A549 (cell line): Measurements from ENCODE around the gene RPL11. TPM values are rescaled to one million over a fixed set of nuclear protein-coding genes. Genes with fewer than 3 reads are reported as not detected.

Experiments
- ATAC-seq, 2 experiments: fragments of 200-7000 bp in 1 of 2; fragments of >200 bp in 1 of 2; cut with Nextera tagmentation in 1 of 2; cut with Tn5 transposase in 1 of 2; 3 replicates each; pipeline versions ENCODE4 v1.8.0 to v1.9.1; 2018 to 2020; ENCODE audit warnings: mild to moderate bottlenecking in 1 of 2, moderate library complexity in 1 of 2
- CTCF ChIA-PET: fragments of 300-600 bp; sonication (Branson Sonifier 250); formaldehyde crosslinking; extraction: SDS; loops from one replicate; lab custom pipeline; 2021; ENCODE audit warnings: antibody characterized with exemption, inconsistent platforms; lab: Yijun Ruan, JAX
- POLR2A ChIA-PET: fragments of 350-600 bp; formaldehyde crosslinking; extraction: SDS; loops from one replicate; lab custom pipeline; 2021; ENCODE audit warnings: antibody characterized with exemption, inconsistent platforms; lab: Yijun Ruan, JAX
- DNase-seq, 2 experiments: peaks; one replicate each; pipeline versions ENCODE4 v3.0.0 to v3.0.0-alpha.2; 2011 to 2016; ENCODE audit warnings: low read depth in 1 of 2, low spot score in 1 of 2
- FAIRE-seq: peaks from 2 replicates; lab custom pipeline; 2011; peaks lifted over from hg19 to GRCh38; lab: Jason Lieb, UNC
- H3K27ac ChIP-seq, 2 experiments: fragments of >200 bp; sonication (Bioruptor Twin); formaldehyde crosslinking; 3 replicates each; pipeline ENCODE4 v1.5.1; 2016 to 2017
- H3K4me1 ChIP-seq: fragments of >200 bp; sonication (Bioruptor Twin); formaldehyde crosslinking; 3 replicates; pipeline ENCODE4 v1.6.1; 2016
- H3K4me2 ChIP-seq: fragments of >200 bp; sonication (Bioruptor Twin); formaldehyde crosslinking; 3 replicates; pipeline ENCODE4 v1.6.1; 2016
- H3K4me3 ChIP-seq: fragments of >200 bp; sonication (Bioruptor Twin); formaldehyde crosslinking; 3 replicates; pipeline ENCODE4 v1.5.1; 2016
- H3K9me3 ChIP-seq: fragments of >200 bp; sonication (Bioruptor Twin); formaldehyde crosslinking; 3 replicates; pipeline ENCODE4 v1.6.1; 2016
- BHLHE40 ChIP-seq: IDR thresholded peaks from 2 replicates; pipeline ENCODE4 v1.6.1; 2012; ENCODE audit warnings: low read depth, low read length, inconsistent platforms
- CBX8 ChIP-seq: fragments of 200-600 bp; sonication (generic); IDR thresholded peaks from 2 replicates; pipeline ENCODE4 v1.6.1; 2016
- CHD4 ChIP-seq: fragments of 200-600 bp; sonication (generic); IDR thresholded peaks from 2 replicates; pipeline ENCODE4 v1.6.1; 2016; ENCODE audit warnings: antibody characterized with exemption, mild to moderate bottlenecking, borderline replicate concordance
- FOSB ChIP-seq: fragments of 250-450 bp; sonication (Bioruptor Pico); IDR thresholded peaks from 2 replicates; pipeline ENCODE4 v1.5.0; 2020; ENCODE audit warnings: mild to moderate bottlenecking, moderate library complexity
- FOXS1 ChIP-seq: fragments of 250-450 bp; sonication (Bioruptor Pico); IDR thresholded peaks from 2 replicates; pipeline ENCODE4 v1.5.0; 2020; ENCODE audit warnings: mild to moderate bottlenecking, moderate library complexity
- HDAC2 ChIP-seq: fragments of 200-600 bp; sonication (generic); IDR thresholded peaks from 2 replicates; pipeline ENCODE4 v1.6.1; 2016
- HOXB13 ChIP-seq: fragments of 250-450 bp; sonication (Bioruptor Pico); IDR thresholded peaks from 2 replicates; pipeline ENCODE4 v1.5.0; 2020; ENCODE audit warnings: low read depth, mild to moderate bottlenecking, moderate library complexity
- KDM1A ChIP-seq: fragments of 200-600 bp; sonication (generic); IDR thresholded peaks from 2 replicates; pipeline ENCODE4 v1.6.1; 2016; ENCODE audit warnings: low read depth, mild to moderate bottlenecking
- KDM5A ChIP-seq: fragments of 200-600 bp; sonication (generic); IDR thresholded peaks from 2 replicates; pipeline ENCODE4 v1.6.1; 2016; ENCODE audit warnings: antibody characterized with exemption, mild to moderate bottlenecking
- MAZ ChIP-seq: fragments of 150-350 bp; IDR thresholded peaks from 2 replicates; pipeline ENCODE4 v1.6.1; 2014; ENCODE audit warnings: antibody characterized with exemption, low read depth, low read length, borderline replicate concordance
- NPAS2 ChIP-seq: fragments of 250-450 bp; sonication (Bioruptor Pico); IDR thresholded peaks from 2 replicates; pipeline ENCODE4 v1.8.0; 2022; ENCODE audit warnings: mild to moderate bottlenecking, moderate library complexity, borderline replicate concordance
- PHF8 ChIP-seq: fragments of 200-600 bp; sonication (generic); IDR thresholded peaks from 2 replicates; pipeline ENCODE4 v1.6.1; 2016; ENCODE audit warnings: low read depth, mild to moderate bottlenecking, antibody characterized with exemption, moderate library complexity, borderline replicate concordance
- POLR2A ChIP-seq: IDR thresholded peaks from 2 replicates; pipeline ENCODE4 v1.6.1; 2012; ENCODE audit warnings: mild to moderate bottlenecking, low read length
- RAD21 ChIP-seq, 2 experiments: fragments of >200 bp in 1 of 2; sonication (Bioruptor Twin) in 1 of 2; formaldehyde crosslinking in 1 of 2; IDR thresholded peaks in 1 of 2; conservative IDR thresholded peaks in 1 of 2; 2 replicates in 1 of 2; 3 replicates in 1 of 2; pipeline ENCODE4 v1.6.1; 2012 to 2018; ENCODE audit warnings: inconsistent platforms in 1 of 2
- SMC3 ChIP-seq: fragments of >200 bp; sonication (Bioruptor Twin); formaldehyde crosslinking; IDR thresholded peaks from 3 replicates; pipeline ENCODE4 v1.6.1; 2018; ENCODE audit warnings: inconsistent platforms
- TFCP2L1 ChIP-seq: fragments of 250-450 bp; sonication (Bioruptor Pico); IDR thresholded peaks from 2 replicates; pipeline ENCODE4 v1.5.0; 2021; ENCODE audit warnings: mild to moderate bottlenecking
- TP53 ChIP-seq: fragments of 250-450 bp; sonication (Bioruptor Pico); IDR thresholded peaks from 2 replicates; pipeline ENCODE4 v1.5.0; 2021; ENCODE audit warnings: mild to moderate bottlenecking, moderate library complexity
- ZC3H11A ChIP-seq: fragments of 450-650 bp; IDR thresholded peaks from 2 replicates; pipeline ENCODE4 v1.6.1; 2014; ENCODE audit warnings: antibody characterized with exemption, mild to moderate bottlenecking
- ZFP36 ChIP-seq: fragments of 450-650 bp; IDR thresholded peaks from 2 replicates; pipeline ENCODE4 v1.6.1; 2014; ENCODE audit warnings: borderline replicate concordance; ENCODE audit not compliant: partially characterized antibody
- ZNF302 ChIP-seq: fragments of 250-450 bp; sonication (Bioruptor Pico); IDR thresholded peaks from 2 replicates; pipeline ENCODE4 v1.9.0; 2021; ENCODE audit warnings: inconsistent platforms, mild to moderate bottlenecking, moderate library complexity
- WGBS: methylation state at CpG from one replicate; pipeline ENCODE4 v1.1.6; 2017; ENCODE audit errors: missing lambda C conversion rate; 5-methylcytosine and 5-hydroxymethylcytosine counted together
- polyA plus RNA-seq, 4 experiments: library from polyadenylated mRNA; depleted of rRNA in 3 of 4; stranded (reverse); fragments of >200 nt; fragmentation: RNase III in 1 of 4; extraction: RNeasy Plus Mini Kit Qiagen cat#74134 plus additional on column Dnase treatment in 1 of 4; gene quantifications; 2 replicates in 3 of 4; 3 replicates in 1 of 4; pipeline ENCODE4 v1.2.3, GENCODE V29; 2011 to 2017
- TF ChIP-seq, protein P1 (sequence below): fragments of 200-600 bp; sonication (generic); IDR thresholded peaks from 2 replicates; pipeline ENCODE4 v1.6.1; 2016; ENCODE audit warnings: antibody characterized with exemption, mild to moderate bottlenecking, moderate library complexity
- TF ChIP-seq, protein P2 (sequence below): fragments of 250-450 bp; sonication (Bioruptor Pico); IDR thresholded peaks from 2 replicates; pipeline ENCODE4 v1.5.0; 2020; ENCODE audit warnings: low read depth, mild to moderate bottlenecking, moderate library complexity
- TF ChIP-seq, protein P3 (sequence below): fragments of 150-350 bp; IDR thresholded peaks from 2 replicates; pipeline ENCODE4 v1.6.1; 2014; ENCODE audit warnings: low read depth, mild to moderate bottlenecking, low read length
- TF ChIP-seq, protein P4 (sequence below): fragments of 250-450 bp; sonication (Bioruptor Pico); IDR thresholded peaks from 2 replicates; pipeline ENCODE4 v1.5.0; 2021; ENCODE audit warnings: mild to moderate bottlenecking, moderate library complexity, borderline replicate concordance

RPL11 gene
- polyA plus RNA-seq, 2 of the 4 experiments (the other 2 are of a cell fraction), result 1,292 to 1,329 TPM

DNA sequence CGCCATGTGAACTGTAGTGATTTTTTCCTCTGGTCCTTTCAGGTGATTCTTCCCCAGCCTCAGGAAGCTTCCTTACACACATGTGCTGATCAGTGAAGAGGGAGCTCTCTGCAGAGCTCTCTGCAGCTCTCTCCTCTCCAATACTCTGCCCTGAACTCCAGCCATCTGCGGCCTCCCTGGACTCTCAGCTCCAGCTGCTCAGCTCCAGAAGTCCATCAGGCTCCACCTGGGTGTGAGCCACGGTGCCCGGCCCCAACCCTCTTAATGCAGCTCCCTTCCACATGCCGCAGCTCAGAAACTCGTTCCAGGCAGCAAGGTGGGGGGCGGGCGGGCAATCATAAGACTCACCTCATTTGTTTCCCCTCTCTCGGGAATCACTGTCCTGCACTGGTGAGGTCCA lies 30.9 kb upstream of the RPL11 start:
- POLR2A ChIA-PET, result no interaction called here
- Histone ChIP-seq H3K4me2 (no peak overlapping the region), H3K27ac (no peak overlapping the region)
- TF ChIP-seq RAD21 (conservative IDR thresholded peaks at IDR 0.05 in 1 of 2, IDR thresholded peaks at IDR 0.05 in 1 of 2), result no peak
- no peak for TF ChIP-seq CBX8
- TF ChIP-seq BHLHE40, result no peak
- no peak for TF ChIP-seq KDM1A
- no peak for TF ChIP-seq ZNF302 (CRISPR knock-in tag)
- TF ChIP-seq PHF8, result no peak
- TF ChIP-seq POLR2A, result no peak
- TF ChIP-seq ZC3H11A, result no peak
- TF ChIP-seq, protein P1, sequence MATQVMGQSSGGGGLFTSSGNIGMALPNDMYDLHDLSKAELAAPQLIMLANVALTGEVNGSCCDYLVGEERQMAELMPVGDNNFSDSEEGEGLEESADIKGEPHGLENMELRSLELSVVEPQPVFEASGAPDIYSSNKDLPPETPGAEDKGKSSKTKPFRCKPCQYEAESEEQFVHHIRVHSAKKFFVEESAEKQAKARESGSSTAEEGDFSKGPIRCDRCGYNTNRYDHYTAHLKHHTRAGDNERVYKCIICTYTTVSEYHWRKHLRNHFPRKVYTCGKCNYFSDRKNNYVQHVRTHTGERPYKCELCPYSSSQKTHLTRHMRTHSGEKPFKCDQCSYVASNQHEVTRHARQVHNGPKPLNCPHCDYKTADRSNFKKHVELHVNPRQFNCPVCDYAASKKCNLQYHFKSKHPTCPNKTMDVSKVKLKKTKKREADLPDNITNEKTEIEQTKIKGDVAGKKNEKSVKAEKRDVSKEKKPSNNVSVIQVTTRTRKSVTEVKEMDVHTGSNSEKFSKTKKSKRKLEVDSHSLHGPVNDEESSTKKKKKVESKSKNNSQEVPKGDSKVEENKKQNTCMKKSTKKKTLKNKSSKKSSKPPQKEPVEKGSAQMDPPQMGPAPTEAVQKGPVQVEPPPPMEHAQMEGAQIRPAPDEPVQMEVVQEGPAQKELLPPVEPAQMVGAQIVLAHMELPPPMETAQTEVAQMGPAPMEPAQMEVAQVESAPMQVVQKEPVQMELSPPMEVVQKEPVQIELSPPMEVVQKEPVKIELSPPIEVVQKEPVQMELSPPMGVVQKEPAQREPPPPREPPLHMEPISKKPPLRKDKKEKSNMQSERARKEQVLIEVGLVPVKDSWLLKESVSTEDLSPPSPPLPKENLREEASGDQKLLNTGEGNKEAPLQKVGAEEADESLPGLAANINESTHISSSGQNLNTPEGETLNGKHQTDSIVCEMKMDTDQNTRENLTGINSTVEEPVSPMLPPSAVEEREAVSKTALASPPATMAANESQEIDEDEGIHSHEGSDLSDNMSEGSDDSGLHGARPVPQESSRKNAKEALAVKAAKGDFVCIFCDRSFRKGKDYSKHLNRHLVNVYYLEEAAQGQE, result no peak
- TF ChIP-seq, protein P2, sequence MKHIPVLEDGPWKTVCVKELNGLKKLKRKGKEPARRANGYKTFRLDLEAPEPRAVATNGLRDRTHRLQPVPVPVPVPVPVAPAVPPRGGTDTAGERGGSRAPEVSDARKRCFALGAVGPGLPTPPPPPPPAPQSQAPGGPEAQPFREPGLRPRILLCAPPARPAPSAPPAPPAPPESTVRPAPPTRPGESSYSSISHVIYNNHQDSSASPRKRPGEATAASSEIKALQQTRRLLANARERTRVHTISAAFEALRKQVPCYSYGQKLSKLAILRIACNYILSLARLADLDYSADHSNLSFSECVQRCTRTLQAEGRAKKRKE (CRISPR knock-in tag), result no peak
- TF ChIP-seq, protein P3, sequence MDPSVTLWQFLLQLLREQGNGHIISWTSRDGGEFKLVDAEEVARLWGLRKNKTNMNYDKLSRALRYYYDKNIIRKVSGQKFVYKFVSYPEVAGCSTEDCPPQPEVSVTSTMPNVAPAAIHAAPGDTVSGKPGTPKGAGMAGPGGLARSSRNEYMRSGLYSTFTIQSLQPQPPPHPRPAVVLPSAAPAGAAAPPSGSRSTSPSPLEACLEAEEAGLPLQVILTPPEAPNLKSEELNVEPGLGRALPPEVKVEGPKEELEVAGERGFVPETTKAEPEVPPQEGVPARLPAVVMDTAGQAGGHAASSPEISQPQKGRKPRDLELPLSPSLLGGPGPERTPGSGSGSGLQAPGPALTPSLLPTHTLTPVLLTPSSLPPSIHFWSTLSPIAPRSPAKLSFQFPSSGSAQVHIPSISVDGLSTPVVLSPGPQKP, result no peak
- no peak for TF ChIP-seq SMC3
- TF ChIP-seq TP53 (CRISPR knock-in tag), result no peak
- no peak for TF ChIP-seq TFCP2L1 (CRISPR knock-in tag)
- no peak for TF ChIP-seq KDM5A
- TF ChIP-seq, protein P4, sequence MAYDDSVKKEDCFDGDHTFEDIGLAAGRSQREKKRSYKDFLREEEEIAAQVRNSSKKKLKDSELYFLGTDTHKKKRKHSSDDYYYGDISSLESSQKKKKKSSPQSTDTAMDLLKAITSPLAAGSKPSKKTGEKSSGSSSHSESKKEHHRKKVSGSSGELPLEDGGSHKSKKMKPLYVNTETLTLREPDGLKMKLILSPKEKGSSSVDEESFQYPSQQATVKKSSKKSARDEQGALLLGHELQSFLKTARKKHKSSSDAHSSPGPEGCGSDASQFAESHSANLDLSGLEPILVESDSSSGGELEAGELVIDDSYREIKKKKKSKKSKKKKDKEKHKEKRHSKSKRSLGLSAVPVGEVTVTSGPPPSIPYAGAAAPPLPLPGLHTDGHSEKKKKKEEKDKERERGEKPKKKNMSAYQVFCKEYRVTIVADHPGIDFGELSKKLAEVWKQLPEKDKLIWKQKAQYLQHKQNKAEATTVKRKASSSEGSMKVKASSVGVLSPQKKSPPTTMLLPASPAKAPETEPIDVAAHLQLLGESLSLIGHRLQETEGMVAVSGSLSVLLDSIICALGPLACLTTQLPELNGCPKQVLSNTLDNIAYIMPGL, result no peak
- TF ChIP-seq NPAS2 (CRISPR knock-in tag), result no peak
- no peak for TF ChIP-seq ZFP36
- TF ChIP-seq HOXB13 (CRISPR knock-in tag), result no peak
- TF ChIP-seq CHD4, result no peak
- TF ChIP-seq, all 56 proteins: peak for 0
- DNase-seq (no peak), FAIRE-seq (no peak), ATAC-seq (no peak; a peak in 1 of 6 replicates)
- no peaks in the 10 kb centered on the region for H3K4me1 ChIP-seq
- CTCF ChIA-PET, result interaction anchor here (0.6 to 2.4 kb wide), 5 partner anchors 16 to 163 kb away, joined by 3 to 10 read pairs (median 4); no protein-coding TSS in a partner anchor
- WGBS, result 70% methylated on average over 9 of the region's 9 CpGs
- H3K4me3 ChIP-seq, result no peak overlapping the region
- H3K9me3 ChIP-seq, result no peaks in the 10 kb centered on the region

DNA sequence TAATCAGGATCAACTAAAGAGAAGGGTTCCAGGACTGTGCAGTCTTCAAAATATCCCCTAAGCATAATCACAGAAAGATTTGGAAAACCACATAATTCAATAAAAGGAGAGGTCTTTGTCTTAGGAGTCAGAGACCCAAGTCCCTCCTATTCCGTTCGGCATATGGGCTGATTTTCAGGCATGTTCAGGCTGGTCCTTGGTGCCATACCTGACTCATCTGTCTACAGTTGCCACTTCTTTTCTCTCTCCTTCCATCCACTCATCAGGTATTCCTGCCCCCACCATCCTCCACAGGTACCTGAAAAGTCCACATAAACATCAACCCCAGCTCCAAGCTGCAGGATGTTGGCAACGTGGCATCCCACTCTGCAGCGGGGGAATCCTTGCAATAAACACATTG lies 29.7 kb upstream of the RPL11 start:
- CTCF ChIA-PET, result interaction anchor here (0.9 to 2.4 kb wide), 3 partner anchors 24 to 165 kb away, joined by 4 to 10 read pairs (median 5); no protein-coding TSS in a partner anchor
- H3K4me3 ChIP-seq, result no peak overlapping the region
- H3K4me2 ChIP-seq, result no peak overlapping the region
- no peaks in the 10 kb centered on the region for H3K4me1 ChIP-seq
- H3K9me3 ChIP-seq, result no peaks in the 10 kb centered on the region
- FAIRE-seq (no peak), DNase-seq (no peak), ATAC-seq (no peak)
- WGBS, result 68% methylated on average over 4 of the region's 4 CpGs
- no peak overlapping the region for H3K27ac ChIP-seq
- no peak for TF ChIP-seq FOXS1 (CRISPR knock-in tag)
- TF ChIP-seq FOSB (CRISPR knock-in tag), result no peak
- TF ChIP-seq MAZ, result no peak
- TF ChIP-seq ZFP36, result no peak
- no peak for TF ChIP-seq HDAC2
- TF ChIP-seq, protein P3, result no peak
- no peak for TF ChIP-seq ZC3H11A
- TF ChIP-seq TP53 (CRISPR knock-in tag), result no peak
- POLR2A ChIA-PET, result no interaction called here
